Measurements from ENCODE around the gene GIMAP6. TPM values are rescaled to one million over a fixed set of nuclear protein-coding genes. Genes with fewer than 3 reads are reported as not detected.
"Not testable (repeated sequence)": the region's sequence is repeated elsewhere in the genome, so short reads cannot be mapped to it uniquely, and the experiment has no call there.

The GIMAP6 gene
- total and polyA plus RNA-seq, 2 of the 4 experiments (the other 2 are of a cell fraction) = not detected

DNA sequence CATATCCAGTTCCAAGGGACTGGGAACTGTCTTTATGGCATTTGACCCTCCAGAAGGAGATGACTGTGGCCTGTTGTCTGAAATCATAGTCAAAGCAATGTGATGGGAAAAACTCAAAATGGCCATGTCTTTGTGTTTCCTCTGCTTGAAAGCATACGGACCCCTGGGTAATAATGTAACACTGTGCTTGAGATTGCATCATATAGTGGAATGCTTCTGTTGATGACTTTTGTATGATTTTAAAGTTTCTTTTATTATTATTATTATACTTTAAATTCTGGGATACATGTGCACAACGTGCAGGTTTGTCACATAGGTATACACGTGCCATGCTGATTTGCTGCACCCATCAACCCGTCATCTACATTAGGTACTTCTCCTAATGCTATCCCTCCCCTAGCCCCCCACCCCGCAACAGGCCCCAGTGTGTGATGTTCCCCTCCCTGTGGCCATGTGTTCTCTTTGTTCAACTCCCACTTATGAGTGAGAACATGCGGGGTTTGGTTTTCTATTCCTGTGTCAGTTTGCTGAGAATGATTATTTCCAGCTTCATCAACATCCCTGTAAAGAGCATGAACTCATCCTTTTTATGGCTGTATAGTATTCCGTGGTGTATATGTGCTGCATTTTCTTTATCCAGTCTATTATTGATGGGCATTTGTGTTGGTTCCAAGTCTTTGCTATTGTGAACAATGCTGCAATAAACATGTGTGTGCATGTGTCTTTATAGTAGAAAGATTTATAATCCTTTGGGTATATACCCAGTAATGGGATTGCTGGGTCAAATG, 39.8 kb upstream of the GIMAP6 start:
- H2AFZ ChIP-seq (replicated peaks; ENCODE audit: low read length, poor library complexity); H2BK15ac ChIP-seq (ENCODE audit: low read depth, low read length); H3K79me1 ChIP-seq (ENCODE audit: low read depth in 1 of 2, low read length in 2 of 2); H4K8ac ChIP-seq (ENCODE audit: low read depth in 2 of 2, low read length in 2 of 2); H3K9me3 ChIP-seq (ENCODE audit: control insufficient read depth, insufficient read depth, low read length); H3K56ac ChIP-seq (ENCODE audit: extremely low read depth, insufficient read depth, low read length); H3K18ac ChIP-seq (ENCODE audit: low read depth, low read length); H3K36me3 ChIP-seq (ENCODE audit: control insufficient read depth, insufficient read depth, low read length); H4K91ac ChIP-seq (ENCODE audit: insufficient read depth, low read depth, low read length); H3K4me3 ChIP-seq (ENCODE audit: insufficient read depth, low read depth, low read length); H3K23ac ChIP-seq (ENCODE audit: low read depth, low read length); H2BK120ac ChIP-seq (ENCODE audit: low read depth, low read length); intact Hi-C loops (cut with micrococcal nuclease); H3K27ac ChIP-seq (ENCODE audit: insufficient read depth, low read length); H2AK5ac ChIP-seq (ENCODE audit: low read depth, low read length); H3K4me2 ChIP-seq (ENCODE audit: low read depth, low read length); H2BK20ac ChIP-seq (ENCODE audit: low read depth, low read length); H3K27me3 ChIP-seq (ENCODE audit: control insufficient read depth, insufficient read depth, low read length); dilution Hi-C loops (cut with HindIII; ENCODE audit: low sequenced_read_pairs, unreplicated experiment); in situ Hi-C loops (cut with MboI; ENCODE audit: low sequenced_read_pairs); H3K9ac ChIP-seq (ENCODE audit: low read depth, low read length); H3K9me1 ChIP-seq (ENCODE audit: insufficient read depth, low read length); BruUV-seq (replicated peaks); POLR2A ChIA-PET (ENCODE audit: unreplicated experiment); H3K4me1 ChIP-seq (ENCODE audit: control insufficient read depth, insufficient read depth, low read length); H2AK9ac ChIP-seq (replicated peaks; ENCODE audit: low read depth, low read length, poor library complexity); CTCF ChIA-PET; DNase-seq; H4K5ac ChIP-seq (ENCODE audit: low read depth, low read length); H3K4ac ChIP-seq (ENCODE audit: low read depth, low read length); H2BK5ac ChIP-seq (ENCODE audit: low read depth, low read length, poor library complexity, severe bottlenecking); H4K20me1 ChIP-seq (ENCODE audit: insufficient read depth, low read length); ATAC-seq (ENCODE audit: low read depth); H3K14ac ChIP-seq (replicated peaks; ENCODE audit: low read depth, low read length): not testable (repeated sequence)
- no CpG with 5 or more reads among the region's 7 CpGs for WGBS, 2 experiments (ENCODE audit: extremely low coverage in 2 of 2, insufficient read length in 1 of 2)
